Endothelial cell of umbilical vein (primary cell): ENCODE results near the gene ASGR2. TPM values are rescaled to one million over a fixed set of nuclear protein-coding genes. Genes with fewer than 3 reads are reported as not detected.

ENCODE experiments used
- BruUV-seq: library from RNA; stranded (reverse); fragments of 400-500 nt; replicated peaks from 2 replicates; lab custom pipeline; 2021; lab: Mats Ljungman, UMichigan
- CTCF ChIA-PET: fragments of 300-600, 350-600 bp; sonication (Branson Sonifier 250); formaldehyde crosslinking; loops from one replicate; lab custom pipeline; 2021; ENCODE audit warnings: antibody characterized with exemption, inconsistent platforms; lab: Charles Lee
- POLR2A ChIA-PET: fragments of 300-600, 350-600 bp; sonication (Branson Sonifier 250); formaldehyde crosslinking; loops from one replicate; lab custom pipeline; 2021; ENCODE audit warnings: antibody characterized with exemption, inconsistent platforms; lab: Charles Lee
- DNase-seq: peaks from one replicate; pipeline ENCODE4 v3.0.0-alpha.2; 2011; ENCODE audit warnings: low read depth, low spot score
- FAIRE-seq: peaks from 2 replicates; lab custom pipeline; 2011; peaks lifted over from hg19 to GRCh38; lab: Jason Lieb, UNC
- H2AFZ ChIP-seq: 2 replicates; pipeline ENCODE4 v1.6.0; 2012; ENCODE audit warnings: low read depth, low read length, control low read depth, inconsistent platforms
- H3K27ac ChIP-seq: 2 replicates; pipeline ENCODE4 v1.5.1; 2011; ENCODE audit warnings: low read depth, mild to moderate bottlenecking, control low read depth, low read length, moderate library complexity; ENCODE audit not compliant: insufficient read depth
- H3K27me3 ChIP-seq, 2 experiments: 2 replicates each; pipeline versions ENCODE4 v1.6.0 to v1.6.1; 2011; ENCODE audit warnings: low read length in 2 of 2, mixed read lengths in 1 of 2; ENCODE audit not compliant: control insufficient read depth in 2 of 2, insufficient read depth in 2 of 2
- H3K36me3 ChIP-seq, 2 experiments: 2 replicates in 1 of 2; 3 replicates in 1 of 2; pipeline ENCODE4 v1.5.1; 2011; ENCODE audit warnings: low read length in 2 of 2, mild to moderate bottlenecking in 1 of 2, moderate library complexity in 1 of 2; ENCODE audit not compliant: control insufficient read depth in 2 of 2, insufficient read depth in 2 of 2; ENCODE audit errors: extremely low read depth in 1 of 2
- H3K4me1 ChIP-seq: 3 replicates; pipeline ENCODE4 v1.5.1; 2011; ENCODE audit warnings: mild to moderate bottlenecking, low read length; ENCODE audit not compliant: control insufficient read depth, insufficient read depth; ENCODE audit errors: extremely low read depth
- H3K4me2 ChIP-seq: 2 replicates; pipeline ENCODE4 v1.6.1; 2011; ENCODE audit warnings: low read length, control low read depth, mixed read lengths; ENCODE audit not compliant: insufficient read depth
- H3K4me3 ChIP-seq, 3 experiments: fragments of 200-600 bp in 1 of 3; sonication (generic), shearing (Covaris generic) in 1 of 3; replicated peaks in 1 of 3; 2 replicates each; pipeline ENCODE4 v1.5.1; 2011 to 2016; ENCODE audit warnings: control low read depth in 3 of 3, low read length in 3 of 3, mild to moderate bottlenecking in 2 of 3, inconsistent platforms in 1 of 3, low read depth in 1 of 3, moderate library complexity in 1 of 3; ENCODE audit not compliant: insufficient read depth in 1 of 3
- H3K79me2 ChIP-seq: 2 replicates; pipeline ENCODE4 v1.6.0; 2012; ENCODE audit warnings: low read length, inconsistent platforms; ENCODE audit not compliant: control insufficient read depth, insufficient read depth
- H3K9ac ChIP-seq: replicated peaks from 2 replicates; pipeline ENCODE3; 2011; ENCODE audit warnings: low read length, control low read depth; ENCODE audit not compliant: insufficient read depth; ENCODE audit errors: extremely low read depth
- H3K9me1 ChIP-seq: replicated peaks from 3 replicates; pipeline ENCODE4 v1.6.0; 2011; ENCODE audit warnings: mild to moderate bottlenecking, low read length; ENCODE audit not compliant: control insufficient read depth, insufficient read depth; ENCODE audit errors: extremely low read depth
- H3K9me3 ChIP-seq: replicated peaks from 2 replicates; pipeline ENCODE4 v1.5.1; 2012; ENCODE audit warnings: low read length, inconsistent platforms; ENCODE audit not compliant: control insufficient read depth, insufficient read depth
- H4K20me1 ChIP-seq: replicated peaks from 2 replicates; pipeline ENCODE3; 2011; ENCODE audit warnings: mild to moderate bottlenecking, low read length; ENCODE audit not compliant: control insufficient read depth, insufficient read depth; ENCODE audit errors: extremely low read depth
- FOS ChIP-seq: IDR thresholded peaks from 2 replicates; pipeline ENCODE4 v1.6.1; 2011; ENCODE audit warnings: mild to moderate bottlenecking, low read length, moderate library complexity, borderline replicate concordance; ENCODE audit not compliant: insufficient read depth
- JUN ChIP-seq: IDR thresholded peaks from 2 replicates; pipeline ENCODE4 v1.6.1; 2011; ENCODE audit warnings: borderline replicate concordance, low read depth; ENCODE audit not compliant: insufficient read length, insufficient read depth
- MAX ChIP-seq: IDR thresholded peaks from 2 replicates; pipeline ENCODE4 v1.6.1; 2011; ENCODE audit not compliant: insufficient read depth, insufficient read length
- MYC ChIP-seq: IDR thresholded peaks from one replicate; pipeline ENCODE4 v1.6.1; 2011; ENCODE audit warnings: mild to moderate bottlenecking, low read depth, low read length
- POLR2AphosphoS5 ChIP-seq: IDR thresholded peaks from 2 replicates; pipeline ENCODE4 v1.6.1; 2012; ENCODE audit warnings: low read depth, mild to moderate bottlenecking, control low read depth, low read length, moderate library complexity; ENCODE audit not compliant: insufficient read depth
- dilution Hi-C: fragments of 300-500 bp; cut with MboI; formaldehyde crosslinking; loops from one replicate; pipeline ENCODE4 v1.15.0; 2019; ENCODE audit warnings: low sequenced_read_pairs; ENCODE audit not compliant: extremely low pct_ligation_motif_present
- intact Hi-C: fragments of 100-400 bp; cut with micrococcal nuclease; formaldehyde crosslinking; loops from one replicate; pipeline ENCODE4 v1.10.0; 2022
- polyA plus RNA-seq, 4 experiments: library from polyadenylated mRNA; depleted of rRNA in 3 of 4; stranded (reverse) in 3 of 4; unstranded in 1 of 4; fragments of >200 nt; gene quantifications; 2 replicates each; pipeline versions ENCODE4 v1.2.1 to v1.2.3, GENCODE V29; 2011 to 2012; ENCODE audit warnings: missing spikeins in 1 of 4
- total RNA-seq: library from RNA; stranded (reverse); gene quantifications from 2 replicates; pipeline ENCODE4 v1.2.3, GENCODE V29; 2021

ASGR2 gene
- total and polyA plus RNA-seq, 2 donors (not counting 3 experiments of a cell fraction or from before 2014, with no cell fraction given) = not detected

GRCh38 chr17:7110617-7111306 lies 3.9 kb downstream of the ASGR2 start:
- no peak overlapping the region for H3K27ac ChIP-seq
- H3K9me1 ChIP-seq = no peaks in the 10 kb centered on the region
- no peak overlapping the region for H2AFZ ChIP-seq
- H3K4me2 ChIP-seq = no peak overlapping the region
- H3K9ac ChIP-seq = no peak overlapping the region
- intact Hi-C loops = no loop called here
- no peaks in the 10 kb centered on the region for H3K9me3 ChIP-seq
- TF ChIP-seq FOS (no peak), MAX (no peak), JUN (no peak), POLR2AphosphoS5 (no peak), MYC (no peak)
- H3K4me3 ChIP-seq = no peak overlapping the region
- dilution Hi-C loops = no loop called here
- H4K20me1 ChIP-seq = no peaks in the 10 kb centered on the region
- FAIRE-seq (no peak), DNase-seq (no peak)
- no peaks in the 10 kb centered on the region for H3K79me2 ChIP-seq
- no TSS peak for BruUV-seq
- ChIA-PET CTCF (interaction anchor here (1.1 kb wide), 1 partner anchor 58 kb away, joined by 3 read pairs; no protein-coding TSS in a partner anchor), POLR2A (interaction anchor here (0.6 kb wide), 1 partner anchor 53 kb away, joined by 4 read pairs; no protein-coding TSS in a partner anchor)
- peaks cover 0 to 1% of the 10 kb centered on the region in 2 experiments for H3K27me3 ChIP-seq
- no peaks in the 10 kb centered on the region for H3K36me3 ChIP-seq
- H3K4me1 ChIP-seq = no peaks in the 10 kb centered on the region
